GM18951 (cell line): ENCODE measurements around the gene FARSB.
A peak's percentile ranks its signal among the peaks of the same experiment; 100 is the strongest.
"Not testable (repeated sequence)": the region's sequence is repeated elsewhere in the genome, so short reads cannot be mapped to it uniquely, and the experiment has no call there.

Source experiments
- POLR2A ChIP-seq: IDR thresholded peaks from 4 replicates; pipeline ENCODE4 v1.6.1; 2011; ENCODE audit warnings: mild to moderate bottlenecking; ENCODE audit not compliant: insufficient read length, insufficient read depth; ENCODE audit errors: extremely low read depth
- in situ Hi-C: fragments of 300-500 bp; cut with MboI; formaldehyde crosslinking; loops from one replicate; pipeline ENCODE4 v1.12.0; 2022; ENCODE audit warnings: low sequenced_read_pairs, mixed read lengths, inconsistent platforms; ENCODE audit not compliant: unreplicated experiment

The FARSB gene

DNA sequence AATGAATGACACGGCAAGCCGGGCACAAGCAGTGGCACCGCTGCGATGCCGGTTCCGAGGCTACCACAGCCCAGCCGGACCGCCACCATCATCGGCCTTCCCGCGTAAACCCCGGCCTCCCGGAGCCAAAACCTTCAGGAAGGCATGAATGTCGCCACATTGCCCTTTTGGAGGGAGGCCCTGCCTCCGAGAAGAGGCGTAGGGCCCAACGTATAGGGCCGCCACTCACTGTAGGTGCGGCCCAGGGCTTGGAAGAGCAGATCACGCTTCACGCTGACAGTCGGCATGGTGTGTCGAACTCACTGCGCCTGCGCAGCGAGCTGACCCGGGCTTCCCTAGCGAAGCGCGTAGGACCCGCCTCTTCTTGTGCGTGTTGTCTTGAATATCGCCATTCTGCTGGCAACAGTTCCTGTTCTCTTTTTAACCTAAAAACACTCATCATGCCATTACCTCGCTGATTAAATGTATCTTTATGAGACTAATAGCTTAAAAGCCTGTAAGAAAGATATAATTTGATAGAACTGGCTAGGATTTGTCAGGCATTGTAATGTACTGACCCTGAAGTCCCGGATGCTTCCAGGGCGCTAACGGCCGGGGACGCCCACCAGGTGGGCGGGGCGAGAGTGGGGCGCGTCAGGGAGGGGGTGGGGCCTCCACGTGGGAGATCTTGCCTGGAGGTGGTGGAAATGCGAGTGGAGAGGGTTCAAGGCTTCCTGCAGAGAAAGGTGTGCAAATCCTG, at the start of gene FARSB:
FARSB (minus strand) TSS at position 306 of the 739 bp plus-strand sequence; CDS start at position 287, 19 bp downstream.
- in situ Hi-C loops: no loop called here
- TF ChIP-seq POLR2A: peak; percentile 82

DNA sequence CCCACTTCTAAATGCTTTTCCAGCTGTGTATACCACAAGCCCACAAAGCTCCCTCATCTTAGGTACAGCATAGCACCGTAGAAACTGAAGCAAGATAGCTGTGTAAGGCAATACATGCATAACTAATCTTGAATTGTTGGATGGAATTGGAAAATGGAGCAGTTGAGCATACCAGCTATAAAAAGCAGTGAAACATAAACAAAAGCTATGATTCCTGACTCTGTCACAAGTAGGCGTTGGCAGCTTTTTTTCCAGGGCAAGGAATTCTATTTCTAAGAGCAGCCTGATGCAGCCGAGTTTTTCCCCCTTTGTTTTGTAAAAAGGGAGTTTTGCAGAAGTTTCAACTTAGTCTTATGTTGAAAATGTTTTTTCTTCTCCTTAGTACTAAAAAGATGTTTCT, 48.0 kb upstream of the FARSB start:
- in situ Hi-C loops: no loop called here
- TF ChIP-seq POLR2A: no peak

GRCh38 chr2:222703091-222703490, 47.2 kb upstream of the FARSB start:
- in situ Hi-C loops: no loop called here
- TF ChIP-seq POLR2A: no peak

DNA sequence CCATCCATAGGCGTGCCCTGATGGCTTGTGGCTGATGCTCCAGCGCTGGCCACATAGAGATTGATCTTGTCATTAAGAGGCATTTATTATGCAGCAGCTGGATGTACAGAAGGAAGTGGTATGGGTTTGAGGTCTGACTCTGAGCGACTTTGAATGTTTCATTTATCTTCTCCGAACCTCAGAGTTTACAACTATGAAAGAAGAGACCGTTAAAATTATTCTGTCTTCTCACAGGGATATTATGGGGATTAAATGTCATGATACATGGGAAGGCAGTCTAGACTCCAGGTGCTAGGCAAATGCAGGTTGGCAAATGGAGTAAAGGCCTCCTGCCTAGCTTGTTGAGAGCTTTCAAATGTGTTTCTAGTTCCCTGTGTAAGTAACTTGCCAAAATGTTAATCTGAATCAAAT, 45.8 kb upstream of the FARSB start:
- in situ Hi-C loops: no loop called here
- TF ChIP-seq POLR2A: no peak

GRCh38 chr2:222701233-222701632, 45.3 kb upstream of the FARSB start:
- in situ Hi-C loops: no loop called here
- no peak for TF ChIP-seq POLR2A

- in situ Hi-C loops: no loop called here
- TF ChIP-seq POLR2A: no peak
Measured at GRCh38 chr2:222698276-222698675, 42.4 kb upstream of the FARSB start.

DNA sequence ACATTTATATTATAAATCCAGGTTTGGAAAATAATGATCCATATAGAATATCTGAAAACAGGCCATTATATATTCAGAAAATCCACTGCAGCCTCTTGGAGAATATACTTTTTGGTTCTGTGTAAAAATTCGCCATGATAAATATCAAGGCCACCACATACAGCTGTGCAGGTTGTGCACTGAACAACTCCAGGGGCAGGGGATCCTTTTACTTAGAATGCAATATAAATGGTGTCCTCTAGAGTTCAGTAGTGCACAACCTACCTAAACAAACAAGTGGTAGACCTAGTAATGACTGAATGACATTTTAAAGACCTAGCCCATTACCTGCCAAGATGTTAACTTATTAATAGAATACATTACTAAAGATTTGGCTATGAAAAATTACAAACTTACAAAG, 37.9 kb upstream of the FARSB start:
- TF ChIP-seq POLR2A: no peak
- in situ Hi-C loops: no loop called here

- in situ Hi-C loops: not testable (repeated sequence)
Measured at GRCh38 chr2:222693413-222693812, 37.5 kb upstream of the FARSB start.

DNA sequence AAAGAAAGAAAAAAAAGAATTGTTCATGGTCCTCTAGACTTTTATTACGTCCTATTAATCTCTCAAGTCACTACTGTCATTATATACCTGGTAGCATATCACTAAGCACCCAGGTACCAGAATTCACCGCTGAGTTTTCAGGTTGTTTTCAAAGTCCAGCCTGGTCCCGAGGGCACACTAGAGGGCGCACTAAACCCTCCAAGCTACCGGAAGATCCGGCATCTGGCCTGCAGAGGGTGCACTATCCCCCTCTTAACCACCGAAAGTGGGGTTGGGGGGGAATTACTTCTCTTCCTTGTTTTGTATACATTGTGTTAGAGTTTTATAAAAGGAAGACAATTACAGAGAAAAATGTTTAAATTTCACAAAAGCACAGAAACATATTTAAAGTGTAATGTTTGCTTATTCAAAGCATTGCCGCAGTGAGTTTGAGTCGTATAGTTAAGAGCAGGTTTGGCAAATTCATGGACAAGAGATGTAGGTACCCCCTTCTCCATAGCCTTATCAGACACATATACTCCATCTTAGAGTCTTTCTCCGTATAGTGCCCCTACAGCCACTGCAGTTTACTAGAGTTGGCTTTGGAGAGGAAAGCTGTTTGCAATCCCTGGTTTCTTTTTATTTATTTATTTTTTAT, 34.8 kb upstream of the FARSB start:
- in situ Hi-C loops: no loop called here
- TF ChIP-seq POLR2A: no peak

DNA sequence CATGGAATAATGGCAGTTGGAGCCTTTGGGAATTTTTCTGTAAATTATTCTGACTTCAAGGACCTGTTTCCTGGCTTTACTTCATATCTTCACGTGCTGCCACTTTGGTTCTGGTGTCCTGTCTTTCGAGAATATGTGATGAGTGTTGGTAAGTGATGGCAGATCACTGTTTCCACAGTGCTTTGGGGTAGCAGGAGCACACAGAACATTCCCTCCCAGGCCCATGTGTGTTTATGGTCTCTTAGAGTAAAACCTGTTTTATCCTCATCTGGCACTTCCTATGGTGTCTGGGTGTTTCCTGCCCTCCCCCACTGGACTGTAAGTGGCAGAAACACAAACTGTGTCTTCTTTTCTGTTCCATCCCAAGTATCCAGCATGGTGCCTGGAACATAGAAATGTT, 33.4 kb upstream of the FARSB start:
- in situ Hi-C loops: no loop called here
- no peak for TF ChIP-seq POLR2A

DNA sequence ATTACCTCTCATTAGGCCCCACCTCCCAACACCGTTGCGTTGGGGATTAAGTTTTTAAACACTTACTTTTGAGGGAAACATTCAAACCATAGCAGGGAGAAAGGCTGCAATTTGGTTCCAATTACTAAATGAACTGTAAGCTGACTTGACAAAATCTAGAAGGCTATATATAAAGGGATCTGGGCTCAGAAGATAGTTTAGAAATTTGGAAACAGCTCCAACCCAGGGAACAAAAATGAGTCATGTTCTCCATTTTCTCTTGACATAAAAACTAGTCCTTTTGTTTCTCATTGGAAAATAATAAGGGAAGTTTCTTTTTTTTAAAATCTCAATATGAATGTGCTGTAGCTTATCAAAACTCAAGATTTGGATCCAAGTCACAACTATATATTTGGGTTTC, 33.0 kb upstream of the FARSB start:
- in situ Hi-C loops: no loop called here
- TF ChIP-seq POLR2A: no peak

DNA sequence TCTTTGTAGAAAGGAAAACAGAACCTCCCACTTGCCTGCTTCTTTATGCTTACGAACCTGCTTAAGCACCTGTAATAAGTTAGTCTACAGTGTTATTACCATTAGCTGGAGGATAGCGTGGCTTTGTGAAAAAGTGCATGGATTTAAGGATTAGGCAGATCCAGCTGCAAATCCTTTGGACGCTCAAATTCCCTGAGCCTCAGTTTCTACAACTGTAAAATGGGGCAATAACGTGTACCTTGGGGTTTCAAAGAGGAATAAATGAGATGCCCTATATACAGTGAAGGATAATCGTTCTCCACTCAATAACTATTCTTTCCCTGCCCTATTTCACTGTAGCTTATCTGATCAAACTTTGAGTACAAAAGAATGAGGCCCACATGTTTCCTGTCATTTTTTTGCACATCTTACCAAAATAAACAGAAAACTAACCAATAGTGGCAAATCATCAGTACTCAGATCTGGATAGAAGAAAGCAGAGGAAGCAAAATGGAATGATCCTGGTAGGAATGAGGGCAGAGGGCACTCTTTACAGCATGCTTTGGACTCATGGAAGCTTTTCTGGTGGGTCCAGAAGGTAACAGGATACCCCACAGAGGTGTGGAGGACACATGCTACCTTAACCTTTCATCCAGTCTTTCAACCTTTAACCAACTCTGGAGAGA, 30.3 kb upstream of the FARSB start:
- in situ Hi-C loops: no loop called here
- TF ChIP-seq POLR2A: no peak

GRCh38 chr2:222683805-222684204, 27.9 kb upstream of the FARSB start:
- no peak for TF ChIP-seq POLR2A
- in situ Hi-C loops: no loop called here

DNA sequence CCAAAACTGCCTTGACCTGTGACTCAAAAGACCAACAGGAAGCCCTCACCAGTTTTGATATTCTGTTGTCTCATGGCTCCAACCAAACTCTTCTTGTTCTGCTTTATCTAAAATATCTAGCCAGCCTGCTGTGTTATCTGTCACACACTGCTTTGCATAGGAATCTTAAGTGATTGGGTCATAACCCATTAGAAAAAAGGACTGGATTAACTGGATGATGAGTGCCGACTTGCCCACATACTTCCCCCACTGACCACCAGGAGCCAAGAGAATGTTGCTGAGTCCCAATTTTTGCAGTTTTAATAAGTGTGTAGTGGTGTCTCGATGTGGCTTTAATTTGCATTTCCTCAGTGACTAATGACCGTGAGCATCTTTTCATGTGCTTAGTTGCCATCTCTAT, 22.1 kb upstream of the FARSB start:
- in situ Hi-C loops: no loop called here

More for the DNA sequence above, 22.1 kb upstream of the FARSB start:
- TF ChIP-seq POLR2A: no peak
